ENCODE results near the gene TGIF2. TPM values are rescaled to one million over a fixed set of nuclear protein-coding genes. Genes with fewer than 3 reads are reported as not detected.

Gene TGIF2
- total and polyA plus RNA-seq, 9 of the 15 experiments (the other 6 are each of a cell fraction or from before 2014, with no cell fraction given): 6.8 to 27.8 (median 15.7) TPM

DNA sequence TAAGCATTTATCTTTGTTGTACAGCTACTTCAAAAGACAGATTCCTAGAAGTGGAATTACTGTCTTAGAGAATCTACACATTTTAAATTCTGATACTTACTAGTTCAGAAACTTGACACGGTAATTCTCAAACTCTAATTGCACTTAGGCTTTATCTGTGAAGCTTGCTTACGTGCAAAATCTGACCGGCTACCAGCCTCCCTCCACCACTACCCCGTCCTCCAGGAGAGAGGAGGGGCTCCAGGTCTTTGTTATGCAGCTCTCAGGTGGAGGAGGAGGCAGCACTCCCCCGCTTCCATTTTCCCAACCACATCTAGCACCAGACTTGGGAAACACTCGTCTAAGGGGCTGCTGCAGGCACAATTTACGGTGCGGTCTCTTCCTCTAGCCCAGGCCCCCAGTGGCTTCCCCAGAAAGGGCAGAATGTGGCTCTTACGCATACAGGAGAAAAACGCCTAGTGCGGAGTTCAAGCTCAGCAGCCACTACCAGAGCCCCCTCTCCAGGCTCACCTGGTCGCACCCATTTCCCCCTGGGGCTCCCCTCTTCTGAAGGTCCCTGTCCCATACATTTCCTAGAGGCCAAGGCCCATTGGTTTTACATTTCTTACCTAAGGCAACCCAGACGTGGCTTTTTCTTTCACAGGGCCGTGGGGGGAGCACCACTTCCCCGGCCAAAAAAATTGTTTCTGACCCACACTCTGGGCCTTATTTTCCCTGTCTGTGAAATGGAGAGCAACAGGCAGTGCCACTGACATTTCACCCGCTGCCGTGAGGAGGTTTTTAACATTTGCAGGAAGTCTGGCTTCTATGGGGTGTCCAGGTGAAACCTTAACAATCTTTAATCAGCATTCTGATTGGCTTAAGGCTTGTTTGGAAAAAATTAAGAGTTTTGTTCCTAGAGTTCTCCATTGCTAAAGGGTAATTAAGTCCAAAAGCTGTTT lies 1.6 kb upstream of the TGIF2 start (continued):
- TF ChIP-seq ZBTB7A (IDR thresholded peaks at IDR 0.05; ENCODE audit: borderline replicate concordance, control insufficient read depth, low read depth, low read length) (peak; percentile 56; the same call in 1 of the 2 replicates), YY1 (IDR thresholded peaks at IDR 0.05; ENCODE audit: borderline replicate concordance in 1 of 3, control insufficient read depth in 1 of 3, extremely low read depth in 1 of 3, insufficient read depth in 3 of 3, insufficient read length in 1 of 3, insufficient replicate concordance in 2 of 3, low read depth in 1 of 3, low read length in 2 of 3) (peak in 1 of 3 experiments; percentile 32), HNRNPH1 (optimal IDR thresholded peaks at IDR 0.05; ENCODE audit: low read depth, low read length) (no peak), PHF20 (IDR thresholded peaks at IDR 0.05; ENCODE audit: partially characterized antibody) (no peak), OTX1 (CRISPR knock-in tag; IDR thresholded peaks at IDR 0.05) (no peak), DDX20 (tag; IDR thresholded peaks at IDR 0.05; ENCODE audit: low read depth) (no peak), SRSF7 (optimal IDR thresholded peaks at IDR 0.05; ENCODE audit: low read depth, low read length) (no peak), KAT8 (IDR thresholded peaks at IDR 0.05; ENCODE audit: low read depth) (no peak), NFRKB (IDR thresholded peaks at IDR 0.05; ENCODE audit: low read depth) (0 out of 2 replicates have a peak, but pooled peaks have one; percentile 49), KDM1A (IDR thresholded peaks at IDR 0.05) (peak in 1 of 2 experiments; percentile 15; a peak in 1 of 4 replicates), SOX6 (IDR thresholded peaks at IDR 0.05) (peak; percentile 70)
- TF ChIP-seq, protein P1, sequence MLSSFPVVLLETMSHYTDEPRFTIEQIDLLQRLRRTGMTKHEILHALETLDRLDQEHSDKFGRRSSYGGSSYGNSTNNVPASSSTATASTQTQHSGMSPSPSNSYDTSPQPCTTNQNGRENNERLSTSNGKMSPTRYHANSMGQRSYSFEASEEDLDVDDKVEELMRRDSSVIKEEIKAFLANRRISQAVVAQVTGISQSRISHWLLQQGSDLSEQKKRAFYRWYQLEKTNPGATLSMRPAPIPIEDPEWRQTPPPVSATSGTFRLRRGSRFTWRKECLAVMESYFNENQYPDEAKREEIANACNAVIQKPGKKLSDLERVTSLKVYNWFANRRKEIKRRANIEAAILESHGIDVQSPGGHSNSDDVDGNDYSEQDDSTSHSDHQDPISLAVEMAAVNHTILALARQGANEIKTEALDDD (IDR thresholded peaks at IDR 0.05): no peak
- TF ChIP-seq, protein P2, sequence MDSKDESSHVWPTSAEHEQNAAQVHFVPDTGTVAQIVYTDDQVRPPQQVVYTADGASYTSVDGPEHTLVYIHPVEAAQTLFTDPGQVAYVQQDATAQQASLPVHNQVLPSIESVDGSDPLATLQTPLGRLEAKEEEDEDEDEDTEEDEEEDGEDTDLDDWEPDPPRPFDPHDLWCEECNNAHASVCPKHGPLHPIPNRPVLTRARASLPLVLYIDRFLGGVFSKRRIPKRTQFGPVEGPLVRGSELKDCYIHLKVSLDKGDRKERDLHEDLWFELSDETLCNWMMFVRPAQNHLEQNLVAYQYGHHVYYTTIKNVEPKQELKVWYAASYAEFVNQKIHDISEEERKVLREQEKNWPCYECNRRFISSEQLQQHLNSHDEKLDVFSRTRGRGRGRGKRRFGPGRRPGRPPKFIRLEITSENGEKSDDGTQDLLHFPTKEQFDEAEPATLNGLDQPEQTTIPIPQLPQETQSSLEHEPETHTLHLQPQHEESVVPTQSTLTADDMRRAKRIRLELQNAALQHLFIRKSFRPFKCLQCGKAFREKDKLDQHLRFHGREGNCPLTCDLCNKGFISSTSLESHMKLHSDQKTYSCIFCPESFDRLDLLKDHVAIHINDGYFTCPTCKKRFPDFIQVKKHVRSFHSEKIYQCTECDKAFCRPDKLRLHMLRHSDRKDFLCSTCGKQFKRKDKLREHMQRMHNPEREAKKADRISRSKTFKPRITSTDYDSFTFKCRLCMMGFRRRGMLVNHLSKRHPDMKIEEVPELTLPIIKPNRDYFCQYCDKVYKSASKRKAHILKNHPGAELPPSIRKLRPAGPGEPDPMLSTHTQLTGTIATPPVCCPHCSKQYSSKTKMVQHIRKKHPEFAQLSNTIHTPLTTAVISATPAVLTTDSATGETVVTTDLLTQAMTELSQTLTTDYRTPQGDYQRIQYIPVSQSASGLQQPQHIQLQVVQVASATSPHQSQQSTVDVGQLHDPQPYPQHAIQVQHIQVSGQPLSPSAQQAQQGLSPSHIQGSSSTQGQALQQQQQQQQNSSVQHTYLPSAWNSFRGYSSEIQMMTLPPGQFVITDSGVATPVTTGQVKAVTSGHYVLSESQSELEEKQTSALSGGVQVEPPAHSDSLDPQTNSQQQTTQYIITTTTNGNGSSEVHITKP (IDR thresholded peaks at IDR 0.05; ENCODE audit: partially characterized antibody): peak; percentile 28
- TF ChIP-seq, protein P3, sequence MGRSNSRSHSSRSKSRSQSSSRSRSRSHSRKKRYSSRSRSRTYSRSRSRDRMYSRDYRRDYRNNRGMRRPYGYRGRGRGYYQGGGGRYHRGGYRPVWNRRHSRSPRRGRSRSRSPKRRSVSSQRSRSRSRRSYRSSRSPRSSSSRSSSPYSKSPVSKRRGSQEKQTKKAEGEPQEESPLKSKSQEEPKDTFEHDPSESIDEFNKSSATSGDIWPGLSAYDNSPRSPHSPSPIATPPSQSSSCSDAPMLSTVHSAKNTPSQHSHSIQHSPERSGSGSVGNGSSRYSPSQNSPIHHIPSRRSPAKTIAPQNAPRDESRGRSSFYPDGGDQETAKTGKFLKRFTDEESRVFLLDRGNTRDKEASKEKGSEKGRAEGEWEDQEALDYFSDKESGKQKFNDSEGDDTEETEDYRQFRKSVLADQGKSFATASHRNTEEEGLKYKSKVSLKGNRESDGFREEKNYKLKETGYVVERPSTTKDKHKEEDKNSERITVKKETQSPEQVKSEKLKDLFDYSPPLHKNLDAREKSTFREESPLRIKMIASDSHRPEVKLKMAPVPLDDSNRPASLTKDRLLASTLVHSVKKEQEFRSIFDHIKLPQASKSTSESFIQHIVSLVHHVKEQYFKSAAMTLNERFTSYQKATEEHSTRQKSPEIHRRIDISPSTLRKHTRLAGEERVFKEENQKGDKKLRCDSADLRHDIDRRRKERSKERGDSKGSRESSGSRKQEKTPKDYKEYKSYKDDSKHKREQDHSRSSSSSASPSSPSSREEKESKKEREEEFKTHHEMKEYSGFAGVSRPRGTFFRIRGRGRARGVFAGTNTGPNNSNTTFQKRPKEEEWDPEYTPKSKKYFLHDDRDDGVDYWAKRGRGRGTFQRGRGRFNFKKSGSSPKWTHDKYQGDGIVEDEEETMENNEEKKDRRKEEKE (IDR thresholded peaks at IDR 0.05; ENCODE audit: borderline replicate concordance in 1 of 2, control insufficient read depth in 1 of 2, low read depth in 2 of 2, low read length in 1 of 2): no peak
- TF ChIP-seq, protein P4, sequence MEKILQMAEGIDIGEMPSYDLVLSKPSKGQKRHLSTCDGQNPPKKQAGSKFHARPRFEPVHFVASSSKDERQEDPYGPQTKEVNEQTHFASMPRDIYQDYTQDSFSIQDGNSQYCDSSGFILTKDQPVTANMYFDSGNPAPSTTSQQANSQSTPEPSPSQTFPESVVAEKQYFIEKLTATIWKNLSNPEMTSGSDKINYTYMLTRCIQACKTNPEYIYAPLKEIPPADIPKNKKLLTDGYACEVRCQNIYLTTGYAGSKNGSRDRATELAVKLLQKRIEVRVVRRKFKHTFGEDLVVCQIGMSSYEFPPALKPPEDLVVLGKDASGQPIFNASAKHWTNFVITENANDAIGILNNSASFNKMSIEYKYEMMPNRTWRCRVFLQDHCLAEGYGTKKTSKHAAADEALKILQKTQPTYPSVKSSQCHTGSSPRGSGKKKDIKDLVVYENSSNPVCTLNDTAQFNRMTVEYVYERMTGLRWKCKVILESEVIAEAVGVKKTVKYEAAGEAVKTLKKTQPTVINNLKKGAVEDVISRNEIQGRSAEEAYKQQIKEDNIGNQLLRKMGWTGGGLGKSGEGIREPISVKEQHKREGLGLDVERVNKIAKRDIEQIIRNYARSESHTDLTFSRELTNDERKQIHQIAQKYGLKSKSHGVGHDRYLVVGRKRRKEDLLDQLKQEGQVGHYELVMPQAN (IDR thresholded peaks at IDR 0.05; ENCODE audit: borderline replicate concordance): no peak

Measured in K562 (cell line).